HG02588 (cell line): ENCODE measurements around the gene IMMP2L.
A peak's percentile ranks its signal among the peaks of the same experiment; 100 is the strongest.

Experiments used
- ATAC-seq: cut with Tn5 transposase; IDR thresholded peaks from one replicate; pipeline ENCODE4 v1.9.1; 2021; ENCODE audit warnings: mild to moderate bottlenecking, moderate library complexity; ENCODE audit not compliant: unreplicated experiment

Gene IMMP2L

DNA sequence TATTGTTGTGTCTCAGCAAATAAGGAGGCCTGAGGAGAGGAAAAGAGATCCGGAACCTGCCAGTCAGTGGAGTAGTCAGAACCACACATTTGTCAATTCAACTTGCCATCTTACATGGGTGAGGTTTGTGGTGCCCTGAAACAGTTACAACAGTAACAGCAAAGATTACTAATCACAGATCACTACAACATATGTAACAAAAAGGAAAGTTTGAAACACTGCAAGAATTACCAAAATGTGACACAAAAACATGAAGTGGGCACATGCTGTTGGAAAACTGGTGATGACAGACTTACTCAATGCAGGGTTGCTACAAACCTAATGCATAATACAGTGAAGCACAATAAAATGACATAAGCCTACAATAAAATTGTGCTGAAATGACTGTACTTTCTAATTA lies 382.0 kb downstream of the IMMP2L start:
- no peak for ATAC-seq

GRCh38 chr7:111175908-111176441 lies 386.3 kb downstream of the IMMP2L start:
- no peak for ATAC-seq

- no peak for ATAC-seq
These were observed 387.8 kb downstream of the IMMP2L start for GRCh38 chr7:111174510-111174909.

DNA sequence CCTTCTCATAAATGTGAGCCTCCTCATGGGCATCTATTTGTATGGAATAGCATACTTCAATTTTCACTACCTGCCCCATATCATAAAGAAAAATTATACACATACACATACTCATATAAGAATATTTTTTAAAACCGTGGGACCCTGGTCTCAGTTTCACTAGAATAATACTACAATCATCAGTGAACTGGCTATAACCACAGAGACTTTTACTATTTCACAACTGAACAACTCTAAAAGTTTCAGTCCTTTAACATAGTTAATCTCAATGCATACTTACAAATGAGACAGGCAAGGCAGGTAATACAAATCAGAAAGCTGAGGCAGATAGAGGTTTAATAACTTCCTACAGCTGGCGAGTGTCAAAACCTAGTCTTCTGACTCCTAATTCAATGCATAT lies 388.3 kb downstream of the IMMP2L start:
- ATAC-seq, result no peak

- no peak for ATAC-seq
These were observed 388.8 kb downstream of the IMMP2L start for GRCh38 chr7:111173528-111173927.

DNA sequence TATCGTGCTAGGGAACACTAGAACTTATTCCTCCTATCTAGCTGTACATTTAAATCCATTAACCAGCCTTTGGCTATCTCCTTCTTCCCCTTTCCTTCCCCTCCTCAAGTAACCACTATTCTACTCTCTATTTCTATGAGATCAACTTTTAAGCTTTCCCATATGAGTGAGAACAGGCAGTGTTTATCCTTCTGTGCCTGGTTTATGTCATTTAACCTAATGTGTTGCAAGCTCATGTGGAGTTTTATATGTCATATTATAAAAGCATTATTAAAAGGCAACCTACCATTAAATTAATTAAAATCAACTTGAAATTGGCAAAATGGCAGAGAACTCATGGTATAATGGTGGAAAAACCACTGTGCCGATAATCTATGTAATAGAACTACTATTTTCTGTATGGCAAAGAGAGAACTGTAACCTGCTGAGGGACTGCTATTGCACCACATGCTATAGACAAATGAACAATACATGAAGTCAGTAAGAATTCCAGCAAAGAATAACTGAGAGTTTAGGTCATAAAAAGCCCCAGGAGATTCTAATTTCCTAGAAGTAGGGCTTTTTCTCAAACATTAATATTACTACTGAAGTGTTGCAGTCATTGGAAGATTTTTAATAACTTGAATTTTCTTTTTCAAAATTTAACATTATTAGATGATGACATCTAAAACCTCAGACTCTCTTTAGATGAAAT lies 389.6 kb downstream of the IMMP2L start:
- ATAC-seq, result no peak

DNA sequence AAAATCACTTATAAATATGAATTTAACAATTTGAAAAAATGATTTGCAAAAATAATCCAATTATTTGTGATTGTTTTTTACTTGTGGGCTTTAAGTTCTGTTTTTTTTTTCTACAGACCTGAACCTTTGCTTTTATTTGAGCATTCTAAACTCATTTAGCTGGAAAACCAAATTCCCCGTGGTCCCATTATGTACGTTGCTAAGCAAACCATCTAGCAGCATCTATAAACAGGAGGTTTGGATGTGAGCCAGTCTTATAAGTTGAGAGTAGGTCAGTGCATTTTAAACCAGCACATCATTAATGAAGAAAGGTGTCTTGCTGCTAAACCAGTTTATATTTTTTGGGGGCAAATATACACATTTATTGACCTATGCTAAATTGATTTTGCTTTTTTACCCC lies 394.1 kb downstream of the IMMP2L start:
- no peak for ATAC-seq

- no peak for ATAC-seq
These were observed 397.9 kb downstream of the IMMP2L start for GRCh38 chr7:111164442-111164841.

DNA sequence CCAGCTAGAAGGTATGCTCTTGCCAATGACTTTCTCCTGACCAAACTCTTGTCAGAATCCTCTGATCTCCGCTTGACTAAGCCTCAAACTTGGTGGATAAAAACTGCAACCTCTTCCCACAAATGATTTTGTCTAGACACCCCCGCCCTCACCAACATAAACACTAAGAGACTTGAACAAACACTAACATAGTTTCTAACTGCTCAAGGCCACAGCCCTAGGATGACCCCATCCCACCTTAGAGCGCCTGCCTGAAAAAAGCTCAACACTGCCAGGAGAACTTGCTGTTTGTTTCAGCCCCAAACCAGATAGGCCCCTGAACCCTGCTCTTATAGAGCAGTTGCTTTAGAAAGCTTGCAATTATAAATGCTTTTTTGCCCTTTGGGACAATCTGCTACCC lies 399.6 kb downstream of the IMMP2L start:
- ATAC-seq, result no peak

DNA sequence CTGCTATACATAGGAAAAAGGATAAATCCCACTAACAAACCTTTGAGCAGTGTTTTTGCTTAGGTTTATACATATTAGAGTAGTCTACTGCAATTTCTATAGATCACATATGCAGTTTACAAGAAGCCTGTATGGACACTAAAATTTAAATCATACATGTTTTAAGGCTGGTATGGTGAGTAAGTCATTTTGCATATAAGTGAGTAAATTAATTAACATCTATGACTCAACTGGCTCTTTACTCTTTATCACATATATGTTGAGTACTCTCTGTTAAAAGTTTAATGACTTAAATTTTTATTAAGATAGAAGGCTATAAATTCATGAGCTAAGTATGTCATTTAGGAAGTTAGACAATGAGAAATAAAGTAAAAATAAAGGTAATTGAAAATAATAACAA lies 402.0 kb downstream of the IMMP2L start:
- no peak for ATAC-seq

- no peak for ATAC-seq
These were observed 402.9 kb downstream of the IMMP2L start for GRCh38 chr7:111159426-111159825.

- no peak for ATAC-seq
These were observed 411.6 kb downstream of the IMMP2L start for GRCh38 chr7:111150709-111151108.

GRCh38 chr7:111147708-111148533 lies 414.4 kb downstream of the IMMP2L start:
- no peak for ATAC-seq

GRCh38 chr7:111146136-111146535 lies 416.2 kb downstream of the IMMP2L start:
- no peak for ATAC-seq

GRCh38 chr7:111145472-111145871 lies 416.8 kb downstream of the IMMP2L start:
- no peak for ATAC-seq

- no peak for ATAC-seq
These were observed 422.0 kb downstream of the IMMP2L start for GRCh38 chr7:111140091-111140865.

DNA sequence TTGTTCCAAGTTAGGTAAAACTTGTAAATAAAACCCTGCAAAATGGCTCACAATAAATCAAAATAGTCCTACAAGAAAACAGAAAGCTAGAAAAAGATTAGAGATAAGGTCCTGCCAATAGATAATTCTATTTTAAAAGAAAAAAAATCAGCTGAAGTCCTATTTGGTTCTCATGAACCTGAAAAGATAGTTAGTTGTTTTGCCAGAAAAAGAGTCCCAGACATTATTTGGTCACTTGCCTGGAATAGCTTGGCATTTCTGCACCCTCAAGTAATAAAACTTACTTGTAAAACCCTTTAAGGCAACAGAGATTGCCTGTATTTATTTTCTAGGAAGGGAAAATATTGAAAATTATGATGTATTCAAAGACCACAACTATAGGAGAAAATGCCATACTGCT lies 423.7 kb downstream of the IMMP2L start:
- no peak for ATAC-seq

DNA sequence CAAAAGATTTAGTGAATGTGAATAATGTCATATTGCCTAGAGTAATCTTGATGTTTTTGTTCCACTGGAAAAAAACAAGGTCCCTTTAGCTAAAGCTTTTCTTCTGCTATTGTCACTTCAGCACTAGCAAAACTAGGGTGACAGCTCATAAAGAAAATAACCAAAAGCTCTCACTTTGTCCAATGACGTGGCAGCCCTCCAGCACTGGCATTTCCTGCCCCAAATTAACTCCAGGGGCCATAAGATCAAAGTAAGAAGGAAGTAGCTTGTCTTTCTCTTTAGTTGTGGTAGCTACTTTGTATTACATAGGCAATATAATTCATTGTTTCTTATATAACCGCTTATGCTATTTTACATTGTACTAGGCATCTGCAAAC lies 424.1 kb downstream of the IMMP2L start:
- peak; percentile 92 for ATAC-seq

GRCh38 chr7:111137296-111138192 lies 424.7 kb downstream of the IMMP2L start:
- ATAC-seq, result peak; percentile 86

GRCh38 chr7:111132833-111133232 lies 429.5 kb downstream of the IMMP2L start:
- no peak for ATAC-seq
